Muscle layer of colon (tissue), 2 donors: ENCODE results near the gene RNPEP.

ENCODE experiments used
- H3K27ac ChIP-seq: one replicate; pipeline ENCODE4 v1.7.0; 2013; ENCODE audit warnings: low read depth, mild to moderate bottlenecking, low read length, moderate library complexity
- H3K27me3 ChIP-seq, 2 donors: one replicate each; pipeline ENCODE4 v1.7.0; 2013; ENCODE audit warnings: low read length in 2 of 2, mild to moderate bottlenecking in 2 of 2; ENCODE audit not compliant: insufficient read depth in 2 of 2, control insufficient read depth in 1 of 2
- H3K36me3 ChIP-seq: one replicate; pipeline ENCODE4 v1.7.0; 2013; ENCODE audit warnings: mild to moderate bottlenecking, low read length; ENCODE audit not compliant: insufficient read depth
- H3K4me1 ChIP-seq: one replicate; pipeline ENCODE4 v1.7.0; 2013; ENCODE audit warnings: mild to moderate bottlenecking, low read length; ENCODE audit not compliant: insufficient read depth
- H3K4me3 ChIP-seq, 2 donors: one replicate each; pipeline ENCODE4 v1.7.0; 2013; ENCODE audit warnings: low read length in 2 of 2, low read depth in 1 of 2, mild to moderate bottlenecking in 1 of 2, moderate library complexity in 1 of 2
- H3K9ac ChIP-seq: one replicate; pipeline ENCODE4 v1.7.0; 2013; ENCODE audit warnings: low read length
- H3K9me3 ChIP-seq: one replicate; pipeline ENCODE4 v1.7.0; 2013; ENCODE audit warnings: mild to moderate bottlenecking, low read length
- donor health status: abdominal sarcoma.
- donor health status: Adenocarcinoma of cecum.

The RNPEP gene

GRCh38 chr1:201999625-202000238 is 17.3 kb downstream of the RNPEP start:
- Histone ChIP-seq H3K4me1 (no peaks in the 10 kb centered on the region), H3K36me3 (peaks cover 77% of the 10 kb centered on the region), H3K27me3 (no peaks in the 10 kb centered on the region), H3K4me3 (no peak overlapping the region), H3K27ac (no peak overlapping the region), H3K9ac (no peak overlapping the region), H3K9me3 (no peaks in the 10 kb centered on the region)

GRCh38 chr1:202002507-202002906 is 20.1 kb downstream of the RNPEP start:
- Histone ChIP-seq H3K27me3 (no peaks in the 10 kb centered on the region), H3K4me1 (no peaks in the 10 kb centered on the region), H3K4me3 (no peak overlapping the region), H3K9me3 (no peaks in the 10 kb centered on the region), H3K36me3 (peaks cover 61% of the 10 kb centered on the region), H3K27ac (no peak overlapping the region), H3K9ac (no peak overlapping the region)

- no peaks in the 10 kb centered on the region for H3K27me3 ChIP-seq
- H3K9me3 ChIP-seq, result no peaks in the 10 kb centered on the region
- peaks cover 50% of the 10 kb centered on the region for H3K36me3 ChIP-seq
- H3K27ac ChIP-seq, result no peak overlapping the region
- H3K4me3 ChIP-seq, result no peak overlapping the region
- no peak overlapping the region for H3K9ac ChIP-seq
- no peaks in the 10 kb centered on the region for H3K4me1 ChIP-seq
Observed at GRCh38 chr1:202004711-202005110, 22.3 kb downstream of the RNPEP start.

- peaks cover 42% of the 10 kb centered on the region for H3K36me3 ChIP-seq
- no peaks in the 10 kb centered on the region for H3K4me1 ChIP-seq
- H3K4me3 ChIP-seq, result no peak overlapping the region
- H3K27me3 ChIP-seq, result no peaks in the 10 kb centered on the region
- no peak overlapping the region for H3K27ac ChIP-seq
- H3K9me3 ChIP-seq, result no peaks in the 10 kb centered on the region
- H3K9ac ChIP-seq, result no peak overlapping the region
Observed at GRCh38 chr1:202005958-202006357, 23.5 kb downstream of the RNPEP start.

- Histone ChIP-seq H3K9ac (no peak overlapping the region), H3K9me3 (no peaks in the 10 kb centered on the region), H3K27ac (no peak overlapping the region), H3K4me3 (no peak overlapping the region), H3K4me1 (no peaks in the 10 kb centered on the region), H3K27me3 (no peaks in the 10 kb centered on the region), H3K36me3 (peaks cover 32% of the 10 kb centered on the region)
Observed at GRCh38 chr1:202007304-202007703, 24.9 kb downstream of the RNPEP start.

- Histone ChIP-seq H3K36me3 (peaks cover 25% of the 10 kb centered on the region), H3K9ac (no peak overlapping the region), H3K4me3 (no peak overlapping the region)
Observed at GRCh38 chr1:202007805-202008489, 25.5 kb downstream of the RNPEP start.

GRCh38 chr1:202009326-202010179 is 27.1 kb downstream of the RNPEP start:
- Histone ChIP-seq H3K9ac (no peak overlapping the region), H3K36me3 (peaks cover 10% of the 10 kb centered on the region), H3K4me1 (no peaks in the 10 kb centered on the region), H3K9me3 (no peaks in the 10 kb centered on the region), H3K4me3 (no peak overlapping the region), H3K27me3 (no peaks in the 10 kb centered on the region), H3K27ac (no peak overlapping the region)

More at GRCh38 chr1:202007805-202008489, 25.5 kb downstream of the RNPEP start:
- Histone ChIP-seq H3K27me3 (no peaks in the 10 kb centered on the region), H3K4me1 (no peaks in the 10 kb centered on the region), H3K27ac (no peak overlapping the region), H3K9me3 (no peaks in the 10 kb centered on the region)

- no peaks in the 10 kb centered on the region for H3K27me3 ChIP-seq
- peaks cover 3% of the 10 kb centered on the region for H3K36me3 ChIP-seq
- H3K9ac ChIP-seq, result no peak within 1 kb of the TSS
- H3K27ac ChIP-seq, result no peak within 1 kb of the TSS
- no peak within 1 kb of the TSS for H3K4me3 ChIP-seq
- H3K4me1 ChIP-seq, result no peaks in the 10 kb centered on the region
- H3K9me3 ChIP-seq, result no peaks in the 10 kb centered on the region
Observed at GRCh38 chr1:202010180-202011015, 27.9 kb downstream of the RNPEP start, which contains the start of gene ELF3. Gene ELF3 (plus strand): TSS chr1:202010587. CDS start chr1:202011137, 550 bp downstream.

- Histone ChIP-seq H3K4me3 (no peak overlapping the region), H3K9ac (no peak overlapping the region), H3K27ac (no peak overlapping the region), H3K4me1 (no peaks in the 10 kb centered on the region), H3K27me3 (no peaks in the 10 kb centered on the region), H3K9me3 (no peaks in the 10 kb centered on the region), H3K36me3 (no peaks in the 10 kb centered on the region)
Observed at GRCh38 chr1:202011994-202012393, 29.5 kb downstream of the RNPEP start.

GRCh38 chr1:202012544-202013478 is 30.4 kb downstream of the RNPEP start:
- H3K36me3 ChIP-seq, result no peaks in the 10 kb centered on the region
- no peak overlapping the region for H3K9ac ChIP-seq

More at GRCh38 chr1:202012544-202013478, 30.4 kb downstream of the RNPEP start:
- H3K9me3 ChIP-seq, result no peaks in the 10 kb centered on the region
- H3K27ac ChIP-seq, result no peak overlapping the region
- H3K4me3 ChIP-seq, result no peak overlapping the region
- H3K4me1 ChIP-seq, result no peaks in the 10 kb centered on the region
- H3K27me3 ChIP-seq, result no peaks in the 10 kb centered on the region
